ENCODE measurements around the gene GPR183. TPM values are rescaled to one million over a fixed set of nuclear protein-coding genes. Genes with fewer than 3 reads are reported as not detected.

Gene GPR183
- total RNA-seq, 1 donor from 2014 or later = not detected

GRCh38 chr13:99264051-99264450, 43.1 kb downstream of the GPR183 start:
- H3K27ac Mint-ChIP-seq (ENCODE audit: unreplicated experiment) = no peak overlapping the region

GRCh38 chr13:99263126-99263785, 43.9 kb downstream of the GPR183 start:
- no peak for DNase-seq (ENCODE audit: low read depth, low spot score)
- Mint-ChIP-seq H3K9me3 (no peaks in the 10 kb centered on the region), H3K4me1 (peaks cover 24% of the 10 kb centered on the region), H3K27me3 (ENCODE audit: low read depth) (no peaks in the 10 kb centered on the region), H3K27ac (ENCODE audit: unreplicated experiment) (no peak overlapping the region), H3K4me3 (no peak overlapping the region), H3K36me3 (ENCODE audit: low read depth) (no peaks in the 10 kb centered on the region)
- TF ChIP-seq CTCF (conservative IDR thresholded peaks at IDR 0.05) = no peak

More at GRCh38 chr13:99264051-99264450, 43.1 kb downstream of the GPR183 start:
- no peak for DNase-seq (ENCODE audit: low read depth, low spot score)
- H3K4me3 Mint-ChIP-seq = no peak overlapping the region
- no peaks in the 10 kb centered on the region for H3K27me3 Mint-ChIP-seq (ENCODE audit: low read depth)
- peaks cover 21% of the 10 kb centered on the region for H3K4me1 Mint-ChIP-seq
- no peaks in the 10 kb centered on the region for H3K9me3 Mint-ChIP-seq
- TF ChIP-seq CTCF (conservative IDR thresholded peaks at IDR 0.05) = no peak
- H3K36me3 Mint-ChIP-seq (ENCODE audit: low read depth) = no peaks in the 10 kb centered on the region

GRCh38 chr13:99261059-99261458, 46.1 kb downstream of the GPR183 start:
- H3K36me3 Mint-ChIP-seq (ENCODE audit: low read depth) = no peaks in the 10 kb centered on the region
- no peak for DNase-seq (ENCODE audit: low read depth, low spot score)

GRCh38 chr13:99260216-99260615, 47.0 kb downstream of the GPR183 start:
- no peaks in the 10 kb centered on the region for H3K9me3 Mint-ChIP-seq
- no peaks in the 10 kb centered on the region for H3K27me3 Mint-ChIP-seq (ENCODE audit: low read depth)
- no peak for DNase-seq (ENCODE audit: low read depth, low spot score)
- peaks cover 4% of the 10 kb centered on the region for H3K36me3 Mint-ChIP-seq (ENCODE audit: low read depth)
- TF ChIP-seq CTCF (conservative IDR thresholded peaks at IDR 0.05) = no peak
- peaks cover 25% of the 10 kb centered on the region for H3K4me1 Mint-ChIP-seq
- no peak overlapping the region for H3K27ac Mint-ChIP-seq (ENCODE audit: unreplicated experiment)
- no peak overlapping the region for H3K4me3 Mint-ChIP-seq

More at GRCh38 chr13:99261059-99261458, 46.1 kb downstream of the GPR183 start:
- Mint-ChIP-seq H3K9me3 (no peaks in the 10 kb centered on the region), H3K4me3 (no peak overlapping the region), H3K4me1 (peaks cover 29% of the 10 kb centered on the region), H3K27me3 (ENCODE audit: low read depth) (no peaks in the 10 kb centered on the region), H3K27ac (ENCODE audit: unreplicated experiment) (no peak overlapping the region)
- no peak for TF ChIP-seq CTCF (conservative IDR thresholded peaks at IDR 0.05)

GRCh38 chr13:99258946-99259345, 48.3 kb downstream of the GPR183 start:
- Mint-ChIP-seq H3K27ac (ENCODE audit: unreplicated experiment) (no peak overlapping the region), H3K9me3 (no peaks in the 10 kb centered on the region), H3K27me3 (ENCODE audit: low read depth) (no peaks in the 10 kb centered on the region), H3K4me1 (peaks cover 25% of the 10 kb centered on the region), H3K4me3 (no peak overlapping the region), H3K36me3 (ENCODE audit: low read depth) (peaks cover 9% of the 10 kb centered on the region)
- TF ChIP-seq CTCF (conservative IDR thresholded peaks at IDR 0.05) = no peak
- DNase-seq (ENCODE audit: low read depth, low spot score) = no peak
